Fibroblast of lung (primary cell): ENCODE data around the gene FBXW5. TPM values are rescaled to one million over a fixed set of nuclear protein-coding genes. Genes with fewer than 3 reads are reported as not detected.

Source experiments
- DNase-seq, 2 donors: peaks; one replicate each; pipeline versions ENCODE4 v3.0.0 to v3.0.0-alpha.2; 2010; ENCODE audit warnings: low read depth in 2 of 2
- H2AFZ ChIP-seq: 2 replicates; pipeline ENCODE4 v1.5.1; 2012; ENCODE audit warnings: low read length, control low read depth, inconsistent platforms
- H3K27ac ChIP-seq: 2 replicates; pipeline ENCODE4 v1.5.1; 2011; ENCODE audit warnings: low read length, control low read depth; ENCODE audit not compliant: insufficient read depth
- H3K27me3 ChIP-seq: 2 replicates; pipeline ENCODE4 v1.5.1; 2011; ENCODE audit warnings: mild to moderate bottlenecking, low read length; ENCODE audit not compliant: control insufficient read depth, insufficient read depth
- H3K36me3 ChIP-seq: 2 replicates; pipeline ENCODE4 v1.5.1; 2011; ENCODE audit warnings: low read length; ENCODE audit not compliant: control insufficient read depth, insufficient read depth
- H3K4me1 ChIP-seq: 2 replicates; pipeline ENCODE4 v1.5.1; 2011; ENCODE audit warnings: low read length; ENCODE audit not compliant: control insufficient read depth, insufficient read depth; ENCODE audit errors: extremely low read depth
- H3K4me2 ChIP-seq: 2 replicates; pipeline ENCODE4 v1.5.1; 2011; ENCODE audit warnings: low read length, control low read depth; ENCODE audit not compliant: insufficient read depth; ENCODE audit errors: extremely low read depth
- H3K4me3 ChIP-seq, 4 experiments: fragments of 200-600 bp in 1 of 4; sonication (generic) in 1 of 4; replicated peaks in 1 of 4; 2 replicates each; pipeline ENCODE4 v1.5.1; 2011 to 2016; ENCODE audit warnings: low read length in 4 of 4, low read depth in 3 of 4, mild to moderate bottlenecking in 3 of 4, control low read depth in 2 of 4, inconsistent platforms in 1 of 4, mixed read lengths in 1 of 4; ENCODE audit not compliant: insufficient read depth in 1 of 4; ENCODE audit errors: control extremely low read depth in 1 of 4
- H3K79me2 ChIP-seq: 2 replicates; pipeline ENCODE4 v1.5.1; 2012; ENCODE audit warnings: mild to moderate bottlenecking, low read length, inconsistent platforms; ENCODE audit not compliant: control insufficient read depth, insufficient read depth
- H3K9ac ChIP-seq: 2 replicates; pipeline ENCODE4 v1.5.1; 2011; ENCODE audit warnings: mild to moderate bottlenecking, low read length, control low read depth; ENCODE audit not compliant: insufficient read depth
- H3K9me3 ChIP-seq: 2 replicates; pipeline ENCODE4 v1.5.1; 2012; ENCODE audit warnings: low read depth, low read length; ENCODE audit not compliant: control insufficient read depth, insufficient read depth
- H4K20me1 ChIP-seq: 2 replicates; pipeline ENCODE4 v1.5.1; 2011; ENCODE audit warnings: low read length; ENCODE audit not compliant: control insufficient read depth, insufficient read depth; ENCODE audit errors: extremely low read depth
- CTCF ChIP-seq, 2 donors: IDR thresholded peaks in 1 of 2; conservative IDR thresholded peaks in 1 of 2; 1 replicate in 1 of 2; 2 replicates in 1 of 2; pipeline ENCODE4 v1.5.1; 2011 to 2012; ENCODE audit warnings: low read length in 2 of 2, control low read depth in 1 of 2, inconsistent platforms in 1 of 2, low read depth in 1 of 2, mild to moderate bottlenecking in 1 of 2
- EZH2 ChIP-seq: IDR thresholded peaks from 2 replicates; pipeline ENCODE4 v1.5.1; 2012; ENCODE audit warnings: low read length, control low read depth, mild to moderate bottlenecking; ENCODE audit errors: missing control alignments
- polyA plus RNA-seq, 2 donors: library from polyadenylated mRNA; depleted of rRNA in 1 of 2; stranded (reverse) in 1 of 2; unstranded in 1 of 2; fragments of >200 nt; gene quantifications; 2 replicates each; pipeline ENCODE4 v1.2.1, GENCODE V29; 2011 to 2012; ENCODE audit warnings: missing spikeins in 1 of 2
- total RNA-seq: library from RNA; depleted of rRNA; stranded (reverse); fragments of >200 nt; gene quantifications from 2 replicates; pipeline ENCODE4 v1.2.1, GENCODE V29; 2014

The FBXW5 gene
- total and polyA plus RNA-seq, 2 donors (not counting 1 experiment from before 2014, with no cell fraction given), result 31.3 to 166 TPM

GRCh38 chr9:136964833-136965422 is 20.4 kb upstream of the FBXW5 start:
- H3K4me1 ChIP-seq, result no peaks in the 10 kb centered on the region
- H2AFZ ChIP-seq, result no peak overlapping the region
- TF ChIP-seq CTCF (conservative IDR thresholded peaks at IDR 0.05 in 1 of 2, IDR thresholded peaks at IDR 0.05 in 1 of 2; ENCODE audit: low read depth in 1 of 2, low read length in 2 of 2) (no peak), EZH2 (no peak)
- no peak overlapping the region for H3K4me2 ChIP-seq
- no peak overlapping the region for H3K27ac ChIP-seq
- no peaks in the 10 kb centered on the region for H3K36me3 ChIP-seq
- no peak overlapping the region for H3K4me3 ChIP-seq
- no peaks in the 10 kb centered on the region for H4K20me1 ChIP-seq
- no peak for DNase-seq
- H3K27me3 ChIP-seq, result peaks cover 4% of the 10 kb centered on the region
- H3K9ac ChIP-seq, result no peak overlapping the region
- H3K9me3 ChIP-seq, result no peaks in the 10 kb centered on the region
- H3K79me2 ChIP-seq, result no peaks in the 10 kb centered on the region

- Histone ChIP-seq H3K9ac (no peak overlapping the region), H4K20me1 (no peaks in the 10 kb centered on the region), H3K79me2 (no peaks in the 10 kb centered on the region), H3K4me2 (no peak overlapping the region), H3K4me1 (no peaks in the 10 kb centered on the region), H2AFZ (no peak overlapping the region), H3K9me3 (no peaks in the 10 kb centered on the region), H3K27me3 (peaks cover 4% of the 10 kb centered on the region), H3K36me3 (no peaks in the 10 kb centered on the region), H3K4me3 (no peak overlapping the region), H3K27ac (no peak overlapping the region)
- no peak for DNase-seq
- TF ChIP-seq EZH2, result no peak
- TF ChIP-seq CTCF (conservative IDR thresholded peaks at IDR 0.05 in 1 of 2, IDR thresholded peaks at IDR 0.05 in 1 of 2; ENCODE audit: low read depth in 1 of 2, low read length in 2 of 2), result no peak
Observed at GRCh38 chr9:136964171-136964689, 19.7 kb upstream of the FBXW5 start.

- TF ChIP-seq CTCF (conservative IDR thresholded peaks at IDR 0.05 in 1 of 2, IDR thresholded peaks at IDR 0.05 in 1 of 2; ENCODE audit: low read depth in 1 of 2, low read length in 2 of 2) (no peak), EZH2 (no peak)
- Histone ChIP-seq H3K9ac (no peak overlapping the region), H3K79me2 (no peaks in the 10 kb centered on the region), H3K36me3 (no peaks in the 10 kb centered on the region), H2AFZ (no peak overlapping the region), H3K4me2 (no peak overlapping the region), H3K4me3 (no peak overlapping the region), H3K27me3 (peaks cover 4% of the 10 kb centered on the region), H3K9me3 (no peaks in the 10 kb centered on the region), H3K27ac (no peak overlapping the region), H4K20me1 (no peaks in the 10 kb centered on the region), H3K4me1 (no peaks in the 10 kb centered on the region)
- DNase-seq, result no peak
Observed at GRCh38 chr9:136963751-136964150, 19.2 kb upstream of the FBXW5 start.
